HCT116 (cell line): ENCODE measurements around the gene PDE9A. TPM values are rescaled to one million over a fixed set of nuclear protein-coding genes. Genes with fewer than 3 reads are reported as not detected.

Experiments used
- ATAC-seq: fragments of 200-7000 bp; cut with Tn5 transposase; 2 replicates; pipeline ENCODE4 v1.9.1; 2020; ENCODE audit warnings: mild to moderate bottlenecking, moderate library complexity
- BruUV-seq: library from RNA; stranded (reverse); fragments of 400-500 nt; replicated peaks from 2 replicates; lab custom pipeline; 2021; lab: Mats Ljungman, UMichigan
- CTCF ChIA-PET: fragments of 300-600 bp; sonication (Branson Sonifier 250); formaldehyde crosslinking; loops from one replicate; lab custom pipeline; 2021; ENCODE audit warnings: antibody characterized with exemption; lab: Charles Lee
- POLR2A ChIA-PET: fragments of 300-600, 350-600 bp; sonication (Branson Sonifier 250); formaldehyde crosslinking; loops from one replicate; lab custom pipeline; 2021; ENCODE audit warnings: antibody characterized with exemption; lab: Charles Lee
- RAD21 ChIA-PET, 2 experiments: fragments of 300-600 bp; sonication (Branson Sonifier 250); formaldehyde crosslinking; loops; one replicate each; lab custom pipeline; 2023; ENCODE audit warnings: low total read pairs in 2 of 2; ENCODE audit not compliant: uncharacterized antibody in 2 of 2, unreplicated experiment in 2 of 2, low non-redundant PET in 1 of 2; lab: Charles Lee
- DNase-seq: peaks from one replicate; pipeline ENCODE4 v3.0.0-alpha.2; 2010; ENCODE audit warnings: low read depth, low spot score
- H2AFZ ChIP-seq: fragments of 200-600 bp; shearing (Covaris generic), sonication (generic); 2 replicates; pipeline ENCODE4 v1.6.1; 2017; ENCODE audit warnings: low read depth, mixed run types, mixed read lengths, antibody characterized with exemption, low read length; ENCODE audit not compliant: poor library complexity, severe bottlenecking
- H3K27ac ChIP-seq: 2 replicates; pipeline ENCODE4 v1.5.1; 2012; ENCODE audit warnings: low read depth, low read length
- H3K27me3 ChIP-seq: fragments of 200-600 bp; sonication (generic); 2 replicates; pipeline ENCODE4 v1.6.1; 2016; ENCODE audit warnings: mixed run types, low read length, mixed read lengths; ENCODE audit not compliant: insufficient read depth
- H3K36me3 ChIP-seq, 2 experiments: fragments of 200-500 bp in 1 of 2; fragments of 200-600 bp in 1 of 2; sonication (Bioruptor generic) in 1 of 2; sonication (generic) in 1 of 2; 2 replicates each; pipeline versions ENCODE4 v1.5.1 to v1.6.1; 2014 to 2016; ENCODE audit warnings: low read length in 2 of 2, inconsistent platforms in 1 of 2, mixed read lengths in 1 of 2, mixed run types in 1 of 2; ENCODE audit not compliant: insufficient read depth in 2 of 2, control insufficient read depth in 1 of 2
- H3K4me1 ChIP-seq, 2 experiments: fragments of 200-600 bp in 1 of 2; sonication (generic) in 1 of 2; 2 replicates each; pipeline versions ENCODE4 v1.5.1 to v1.6.1; 2012 to 2017; ENCODE audit warnings: low read length in 2 of 2, inconsistent platforms in 1 of 2, mild to moderate bottlenecking in 1 of 2, mixed read lengths in 1 of 2, mixed run types in 1 of 2, moderate library complexity in 1 of 2; ENCODE audit not compliant: insufficient read depth in 2 of 2, control insufficient read depth in 1 of 2
- H3K4me2 ChIP-seq: fragments of 200-600 bp; sonication (generic); 2 replicates; pipeline ENCODE4 v1.6.1; 2017; ENCODE audit warnings: mixed run types, low read length, mixed read lengths
- H3K4me3 ChIP-seq, 2 experiments: fragments of 200-600 bp in 1 of 2; sonication (generic) in 1 of 2; replicated peaks in 1 of 2; 2 replicates each; pipeline ENCODE4 v1.5.1; 2011 to 2016; ENCODE audit warnings: low read length in 2 of 2, control low read depth in 1 of 2, low read depth in 1 of 2, mild to moderate bottlenecking in 1 of 2, mixed read lengths in 1 of 2, mixed run types in 1 of 2
- H3K79me2 ChIP-seq: fragments of 200-600 bp; sonication (generic); 2 replicates; pipeline ENCODE4 v1.6.1; 2017; ENCODE audit warnings: mild to moderate bottlenecking, mixed run types, low read length, moderate library complexity, mixed read lengths; ENCODE audit not compliant: insufficient read depth
- H3K9ac ChIP-seq: fragments of 200-600 bp; sonication (generic); 2 replicates; pipeline ENCODE4 v1.6.1; 2016; ENCODE audit warnings: low read length, mixed read lengths
- H3K9me2 ChIP-seq: fragments of 200-600 bp; sonication (generic), shearing (Covaris generic); 2 replicates; pipeline ENCODE4 v1.6.1; 2017; ENCODE audit warnings: mixed run types, mild to moderate bottlenecking, moderate library complexity; ENCODE audit not compliant: insufficient read depth
- H3K9me3 ChIP-seq, 2 experiments: fragments of 200-500 bp in 1 of 2; fragments of 200-600 bp in 1 of 2; sonication (Bioruptor generic) in 1 of 2; sonication (generic) in 1 of 2; 2 replicates each; pipeline ENCODE4 v1.6.1; 2014 to 2017; ENCODE audit warnings: low read length in 2 of 2, mixed read lengths in 2 of 2, inconsistent platforms in 1 of 2, low read depth in 1 of 2, mild to moderate bottlenecking in 1 of 2, mixed run types in 1 of 2, moderate library complexity in 1 of 2; ENCODE audit not compliant: control insufficient read depth in 1 of 2, insufficient read depth in 1 of 2
- H4K20me1 ChIP-seq: fragments of 200-600 bp; sonication (generic), shearing (Covaris generic); 2 replicates; pipeline ENCODE4 v1.6.1; 2017; ENCODE audit warnings: mixed run types, mild to moderate bottlenecking, moderate library complexity; ENCODE audit not compliant: insufficient read depth
- ATF3 ChIP-seq: IDR thresholded peaks from 2 replicates; pipeline ENCODE4 v1.6.1; 2012
- CBX3 ChIP-seq: IDR thresholded peaks from 2 replicates; pipeline ENCODE4 v1.6.1; 2012; ENCODE audit warnings: low read depth
- CEBPB ChIP-seq: IDR thresholded peaks from 2 replicates; pipeline ENCODE4 v1.6.1; 2012; ENCODE audit warnings: low read depth
- CTCF ChIP-seq, 3 experiments: fragments of 200-600 bp in 1 of 3; sonication (generic) in 1 of 3; IDR thresholded peaks in 2 of 3; conservative IDR thresholded peaks in 1 of 3; 2 replicates each; pipeline ENCODE4 v1.5.1; 2012 to 2017; ENCODE audit warnings: low read depth in 2 of 3, low read length in 2 of 3, antibody characterized with exemption in 1 of 3, borderline replicate concordance in 1 of 3, control low read depth in 1 of 3, mild to moderate bottlenecking in 1 of 3, mixed read lengths in 1 of 3, mixed run types in 1 of 3, moderate library complexity in 1 of 3; ENCODE audit not compliant: insufficient read depth in 1 of 3
- EGR1 ChIP-seq: IDR thresholded peaks from 2 replicates; pipeline ENCODE4 v1.6.1; 2012; ENCODE audit warnings: low read depth
- ELF1 ChIP-seq: IDR thresholded peaks from 2 replicates; pipeline ENCODE4 v1.6.1; 2012; ENCODE audit warnings: low read depth, borderline replicate concordance
- EZH2 ChIP-seq: fragments of 200-600 bp; sonication (generic); IDR thresholded peaks from 2 replicates; pipeline ENCODE4 v1.6.1; 2017; ENCODE audit warnings: antibody characterized with exemption, mixed run types
- EZH2phosphoT487 ChIP-seq: fragments of 200-600 bp; IDR thresholded peaks from 2 replicates; pipeline ENCODE4 v1.6.1; 2018; ENCODE audit warnings: antibody characterized with exemption, borderline replicate concordance
- FOSL1 ChIP-seq: IDR thresholded peaks from 2 replicates; pipeline ENCODE4 v1.6.1; 2012; ENCODE audit warnings: low read depth
- MAX ChIP-seq: IDR thresholded peaks from 2 replicates; pipeline ENCODE4 v1.6.1; 2012
- POLR2A ChIP-seq: IDR thresholded peaks from 2 replicates; pipeline ENCODE4 v1.7.0; 2011; ENCODE audit warnings: borderline replicate concordance; ENCODE audit not compliant: insufficient read depth, insufficient read length; ENCODE audit errors: extremely low read depth
- RAD21 ChIP-seq: IDR thresholded peaks from 2 replicates; pipeline ENCODE4 v1.6.1; 2012; ENCODE audit warnings: low read depth, mild to moderate bottlenecking
- REST ChIP-seq: IDR thresholded peaks from 2 replicates; pipeline ENCODE4 v1.6.1; 2012; ENCODE audit warnings: low read depth
- SIN3A ChIP-seq: IDR thresholded peaks from 2 replicates; pipeline ENCODE4 v1.6.1; 2012; ENCODE audit warnings: low read depth
- SP1 ChIP-seq: IDR thresholded peaks from 2 replicates; pipeline ENCODE4 v1.6.1; 2012; ENCODE audit warnings: low read depth
- YY1 ChIP-seq: IDR thresholded peaks from 2 replicates; pipeline ENCODE4 v1.6.1; 2011; ENCODE audit warnings: low read length, low read depth, moderate library complexity, mild to moderate bottlenecking; ENCODE audit not compliant: insufficient replicate concordance; ENCODE audit errors: extremely low read depth
- ZFX ChIP-seq: fragments of 450-650 bp; IDR thresholded peaks from 2 replicates; pipeline ENCODE4 v1.6.1; 2017
- intact Hi-C: fragments of 100-400 bp; cut with micrococcal nuclease; formaldehyde crosslinking; loops from 2 replicates; pipeline ENCODE4 v1.10.0; 2022
- total RNA-seq: library from RNA; stranded (reverse); gene quantifications from one replicate; pipeline ENCODE4 v1.2.1, GENCODE V29; 2021; ENCODE audit not compliant: unreplicated experiment

PDE9A gene
- total RNA-seq, 1 experiment from 2014 or later, result 31.4 TPM

- BruUV-seq, result no TSS peak
- H3K4me3 ChIP-seq, result no peak overlapping the region
- no peak overlapping the region for H3K9ac ChIP-seq
- TF ChIP-seq CEBPB (no peak), RAD21 (no peak), SIN3A (no peak), SP1 (no peak), ATF3 (no peak), REST (no peak), EZH2phosphoT487 (no peak), POLR2A (no peak), ZFX (no peak), EZH2 (no peak), YY1 (no peak), EGR1 (no peak), CBX3 (no peak), CTCF (IDR thresholded peaks at IDR 0.05 in 2 of 3, conservative IDR thresholded peaks at IDR 0.05 in 1 of 3; ENCODE audit: borderline replicate concordance in 1 of 3, insufficient read depth in 1 of 3, low read depth in 2 of 3, low read length in 2 of 3) (no peak), MAX (no peak), ELF1 (no peak), FOSL1 (no peak)
- ATAC-seq, result no peak
- H3K79me2 ChIP-seq, result 0 out of 2 replicates have a peak, but pooled peaks cover 8% of the 10 kb centered on the region
- ChIA-PET CTCF (no interaction called here), RAD21 (no interaction called here), POLR2A (no interaction called here)
- H3K27ac ChIP-seq, result no peak overlapping the region
- H3K4me2 ChIP-seq, result no peak overlapping the region
- H4K20me1 ChIP-seq, result no peaks in the 10 kb centered on the region
- H2AFZ ChIP-seq, result no peak overlapping the region
- H3K27me3 ChIP-seq, result no peaks in the 10 kb centered on the region
- no peaks in the 10 kb centered on the region for H3K9me3 ChIP-seq
- intact Hi-C loops, result no loop called here
- no peak for DNase-seq
- H3K36me3 ChIP-seq, result peaks cover 0 to 2% of the 10 kb centered on the region in 2 experiments; a peak in 1 of 4 replicates
- H3K4me1 ChIP-seq, result peaks cover 23 to 27% of the 10 kb centered on the region in 2 experiments
- no peaks in the 10 kb centered on the region for H3K9me2 ChIP-seq
Measured at GRCh38 chr21:42675403-42675802, 22.0 kb downstream of the PDE9A start.
